ENCODE measurements around the gene ATP11A.

Gene ATP11A

GRCh38 chr13:112709825-112710783, 20.3 kb downstream of the ATP11A start:
- H3K4me3 ChIP-seq (ENCODE audit: insufficient read depth, low read depth, low read length), result no peak overlapping the region
- peaks cover 48% of the 10 kb centered on the region for H3K4me1 ChIP-seq (ENCODE audit: control insufficient read depth, insufficient read depth, low read length)
- H3K27me3 ChIP-seq (ENCODE audit: control insufficient read depth, insufficient read depth, low read length, poor library complexity, severe bottlenecking), result no peaks in the 10 kb centered on the region
- H3K27ac ChIP-seq (ENCODE audit: insufficient read depth, low read depth, low read length, poor library complexity, severe bottlenecking), result no peak overlapping the region
- H3K36me3 ChIP-seq (ENCODE audit: control insufficient read depth, insufficient read depth, low read length), result no peaks in the 10 kb centered on the region
- 91% methylated on average over 26 of the region's 26 CpGs for WGBS, 2 experiments
- no peaks in the 10 kb centered on the region for H3K9me3 ChIP-seq (ENCODE audit: control insufficient read depth, low read length)

DNA sequence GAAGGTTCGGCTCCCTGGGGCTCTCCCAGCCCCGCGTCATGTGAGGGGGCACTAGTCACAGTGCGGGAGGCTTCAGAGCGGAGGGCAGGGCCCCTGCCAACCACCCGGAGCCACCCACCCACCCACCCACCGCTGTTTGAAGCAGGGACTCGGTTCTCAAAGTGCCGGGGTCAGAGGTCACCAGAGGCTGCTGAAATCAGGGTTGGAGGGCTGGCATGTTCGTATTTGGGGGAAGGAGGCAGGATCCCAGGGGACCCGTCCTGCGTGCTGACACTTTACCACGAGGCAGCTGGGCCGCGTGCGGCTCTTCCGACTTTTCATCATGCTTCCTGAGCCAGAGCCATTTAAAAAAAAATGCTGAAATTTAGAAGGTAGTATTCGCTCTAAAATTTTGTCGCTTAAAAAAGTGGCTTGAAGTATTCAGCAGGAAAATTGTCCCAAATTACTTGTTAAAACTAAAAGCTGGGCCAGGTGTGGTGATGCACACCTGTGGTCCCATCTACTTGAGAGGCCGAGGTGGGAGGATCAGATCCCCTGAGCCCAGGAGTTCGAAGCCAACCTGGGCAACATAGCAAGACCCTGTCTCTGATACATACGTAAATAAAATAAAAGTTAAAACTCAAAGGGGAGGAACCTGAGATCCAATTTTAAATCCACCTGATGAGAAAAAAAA, 21.2 kb downstream of the ATP11A start:
- no peaks in the 10 kb centered on the region for H3K27me3 ChIP-seq (ENCODE audit: control insufficient read depth, insufficient read depth, low read length, poor library complexity, severe bottlenecking)
- 81 to 85% methylated on average over 18 to 21 of the region's 22 CpGs for WGBS, 2 experiments
- peaks cover 45% of the 10 kb centered on the region for H3K4me1 ChIP-seq (ENCODE audit: control insufficient read depth, insufficient read depth, low read length)
- H3K9me3 ChIP-seq (ENCODE audit: control insufficient read depth, low read length), result no peaks in the 10 kb centered on the region
- H3K36me3 ChIP-seq (ENCODE audit: control insufficient read depth, insufficient read depth, low read length), result no peaks in the 10 kb centered on the region
- peak overlapping the region; percentile 97 for H3K27ac ChIP-seq (ENCODE audit: insufficient read depth, low read depth, low read length, poor library complexity, severe bottlenecking)
- peak overlapping the region; percentile 22 for H3K4me3 ChIP-seq (ENCODE audit: insufficient read depth, low read depth, low read length)

GRCh38 chr13:112711528-112712265, 21.9 kb downstream of the ATP11A start:
- Histone ChIP-seq H3K36me3 (ENCODE audit: control insufficient read depth, insufficient read depth, low read length) (no peaks in the 10 kb centered on the region), H3K9me3 (ENCODE audit: control insufficient read depth, low read length) (no peaks in the 10 kb centered on the region), H3K27ac (ENCODE audit: insufficient read depth, low read depth, low read length, poor library complexity, severe bottlenecking) (peak overlapping the region; percentile 97), H3K27me3 (ENCODE audit: control insufficient read depth, insufficient read depth, low read length, poor library complexity, severe bottlenecking) (no peaks in the 10 kb centered on the region), H3K4me3 (ENCODE audit: insufficient read depth, low read depth, low read length) (peak overlapping the region; percentile 22), H3K4me1 (ENCODE audit: control insufficient read depth, insufficient read depth, low read length) (peaks cover 45% of the 10 kb centered on the region)
- WGBS, 2 experiments, result 3 to 4% methylated on average over 22 of the region's 22 CpGs

DNA sequence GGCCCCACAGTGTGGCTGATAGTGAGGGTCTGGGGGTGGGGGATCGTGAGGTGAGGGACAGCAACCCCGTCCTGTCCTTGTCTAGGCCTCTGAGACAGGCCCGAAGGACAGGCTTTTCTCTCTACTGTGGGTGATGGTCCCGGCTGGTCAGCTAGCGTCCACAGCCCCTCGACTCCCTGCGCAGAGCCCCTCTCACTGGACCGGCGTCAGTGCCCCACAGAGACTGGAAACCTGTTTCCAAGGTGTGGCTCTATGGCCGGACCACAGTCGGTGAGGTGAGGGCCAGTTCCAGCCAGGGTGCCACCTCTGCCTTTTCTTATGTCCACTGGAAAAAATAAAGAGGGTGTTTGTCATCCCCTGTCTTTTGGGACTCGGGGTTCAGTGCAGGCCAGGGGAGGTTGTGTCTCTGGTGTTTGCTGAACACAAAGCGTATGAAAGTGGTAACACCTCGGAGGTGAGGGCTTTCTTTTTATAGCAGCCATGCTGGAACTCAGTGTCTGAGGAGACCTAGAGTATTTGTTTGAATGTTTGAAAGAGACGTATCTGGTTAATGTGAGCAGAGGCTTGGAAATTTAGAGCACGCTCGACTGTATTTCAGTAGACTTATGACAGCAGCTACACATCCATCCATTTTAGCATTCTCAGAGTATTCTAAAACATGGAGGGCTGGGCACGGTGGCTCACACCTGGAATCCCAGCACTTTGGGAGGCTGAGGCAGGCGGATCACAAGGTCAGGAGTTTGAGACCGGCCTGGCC, 22.8 kb downstream of the ATP11A start:
- H3K27ac ChIP-seq (ENCODE audit: insufficient read depth, low read depth, low read length, poor library complexity, severe bottlenecking), result peak overlapping the region; percentile 97
- WGBS, 2 experiments, result 90% methylated on average over 20 of the region's 20 CpGs
- H3K36me3 ChIP-seq (ENCODE audit: control insufficient read depth, insufficient read depth, low read length), result no peaks in the 10 kb centered on the region
- no peak overlapping the region for H3K4me3 ChIP-seq (ENCODE audit: insufficient read depth, low read depth, low read length)
- H3K4me1 ChIP-seq (ENCODE audit: control insufficient read depth, insufficient read depth, low read length), result peaks cover 45% of the 10 kb centered on the region
- H3K9me3 ChIP-seq (ENCODE audit: control insufficient read depth, low read length), result no peaks in the 10 kb centered on the region
- no peaks in the 10 kb centered on the region for H3K27me3 ChIP-seq (ENCODE audit: control insufficient read depth, insufficient read depth, low read length, poor library complexity, severe bottlenecking)

DNA sequence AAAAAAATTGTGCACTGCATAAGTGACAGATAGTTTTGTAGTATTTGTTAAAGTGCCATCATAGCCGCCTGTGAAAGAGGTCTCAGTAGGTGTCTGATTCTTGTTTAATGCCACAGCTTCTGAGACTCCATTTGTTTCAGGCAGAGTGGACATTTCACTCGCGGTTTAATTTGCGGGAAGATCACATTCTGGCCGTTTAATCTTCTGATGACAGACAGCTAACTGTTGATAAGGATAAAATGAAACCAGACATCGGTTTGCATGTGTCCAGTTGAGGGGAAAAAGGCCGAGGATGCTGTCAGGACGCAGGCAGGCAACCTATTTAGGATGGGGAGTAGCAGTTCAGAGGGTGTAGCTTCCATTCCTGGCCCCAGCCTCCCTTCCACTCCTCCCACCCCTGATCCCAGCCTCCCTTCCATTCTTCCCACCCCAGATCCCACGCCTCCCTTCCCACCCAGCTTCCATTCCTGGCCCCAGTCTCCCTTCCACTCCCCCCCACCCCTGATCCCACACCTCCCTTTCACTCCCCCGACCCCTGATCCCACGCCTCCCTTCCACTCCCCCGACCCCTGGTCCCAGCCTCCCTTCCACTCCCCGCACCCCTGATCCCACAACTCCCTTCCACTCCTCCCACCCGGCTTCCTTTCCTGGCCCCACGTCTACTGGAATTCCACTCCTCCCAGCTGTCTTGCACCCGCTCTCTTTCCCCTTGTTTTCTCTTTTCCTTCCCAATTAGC, 23.8 kb downstream of the ATP11A start:
- Histone ChIP-seq H3K27me3 (ENCODE audit: control insufficient read depth, insufficient read depth, low read length, poor library complexity, severe bottlenecking) (no peaks in the 10 kb centered on the region), H3K4me1 (ENCODE audit: control insufficient read depth, insufficient read depth, low read length) (peaks cover 41% of the 10 kb centered on the region), H3K27ac (ENCODE audit: insufficient read depth, low read depth, low read length, poor library complexity, severe bottlenecking) (no peak overlapping the region), H3K4me3 (ENCODE audit: insufficient read depth, low read depth, low read length) (no peak overlapping the region), H3K36me3 (ENCODE audit: control insufficient read depth, insufficient read depth, low read length) (no peaks in the 10 kb centered on the region), H3K9me3 (ENCODE audit: control insufficient read depth, low read length) (no peaks in the 10 kb centered on the region)
- 81 to 87% methylated on average over 16 of the region's 16 CpGs for WGBS, 2 experiments

DNA sequence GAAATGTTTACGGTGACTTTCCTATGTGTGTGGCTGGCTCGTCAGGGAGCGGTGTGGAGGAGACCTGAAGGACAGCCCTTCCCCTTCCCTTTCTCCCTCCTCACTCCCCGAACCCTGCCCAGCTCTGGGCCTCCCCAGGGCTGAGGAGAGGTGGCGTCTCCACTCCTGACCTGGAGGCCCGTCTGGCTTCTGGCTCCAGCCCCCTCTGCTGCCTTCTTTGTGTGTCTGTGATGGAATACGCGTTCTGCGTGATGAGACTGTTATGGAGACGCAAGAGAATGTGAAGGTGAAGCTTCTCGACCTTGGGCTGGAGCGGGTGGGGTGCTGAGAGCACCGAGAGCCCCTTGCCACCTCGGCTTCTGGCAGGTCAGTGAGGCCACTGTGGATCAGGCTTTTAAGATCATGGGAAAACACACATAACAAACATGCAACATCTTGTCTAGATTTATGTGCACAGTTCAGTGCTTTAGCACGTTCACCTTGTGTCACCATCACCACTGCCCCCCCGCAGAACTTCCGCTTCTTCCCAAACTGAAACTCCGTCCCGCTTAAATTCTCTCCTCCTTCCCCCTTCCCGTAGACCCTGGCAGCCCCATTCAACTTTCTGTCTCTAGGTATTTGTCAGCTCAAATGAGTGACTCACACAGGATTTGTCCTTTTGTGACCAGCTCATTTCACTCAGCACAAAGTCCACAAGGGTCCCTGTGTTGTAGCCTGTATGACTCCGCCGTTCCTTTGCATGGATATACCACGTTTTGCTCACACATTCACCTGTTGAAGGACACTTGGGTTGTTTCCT, 24.7 kb downstream of the ATP11A start:
- no peaks in the 10 kb centered on the region for H3K36me3 ChIP-seq (ENCODE audit: control insufficient read depth, insufficient read depth, low read length)
- H3K27ac ChIP-seq (ENCODE audit: insufficient read depth, low read depth, low read length, poor library complexity, severe bottlenecking), result no peak overlapping the region
- H3K4me3 ChIP-seq (ENCODE audit: insufficient read depth, low read depth, low read length), result no peak overlapping the region
- peaks cover 39% of the 10 kb centered on the region for H3K4me1 ChIP-seq (ENCODE audit: control insufficient read depth, insufficient read depth, low read length)
- H3K27me3 ChIP-seq (ENCODE audit: control insufficient read depth, insufficient read depth, low read length, poor library complexity, severe bottlenecking), result no peaks in the 10 kb centered on the region
- no peaks in the 10 kb centered on the region for H3K9me3 ChIP-seq (ENCODE audit: control insufficient read depth, low read length)
- WGBS, 2 experiments, result 89 to 91% methylated on average over 23 of the region's 23 CpGs

- no peaks in the 10 kb centered on the region for H3K9me3 ChIP-seq (ENCODE audit: control insufficient read depth, low read length)
- H3K36me3 ChIP-seq (ENCODE audit: control insufficient read depth, insufficient read depth, low read length), result no peaks in the 10 kb centered on the region
- no peak overlapping the region for H3K27ac ChIP-seq (ENCODE audit: insufficient read depth, low read depth, low read length, poor library complexity, severe bottlenecking)
- H3K4me3 ChIP-seq (ENCODE audit: insufficient read depth, low read depth, low read length), result no peak overlapping the region
- peaks cover 33% of the 10 kb centered on the region for H3K4me1 ChIP-seq (ENCODE audit: control insufficient read depth, insufficient read depth, low read length)
- H3K27me3 ChIP-seq (ENCODE audit: control insufficient read depth, insufficient read depth, low read length, poor library complexity, severe bottlenecking), result no peaks in the 10 kb centered on the region
- WGBS, 2 experiments, result 90 to 94% methylated on average over 5 of the region's 5 CpGs
Observed at GRCh38 chr13:112715210-112715609, 25.4 kb downstream of the ATP11A start.

- Histone ChIP-seq H3K4me1 (ENCODE audit: control insufficient read depth, insufficient read depth, low read length) (peaks cover 30% of the 10 kb centered on the region), H3K27ac (ENCODE audit: insufficient read depth, low read depth, low read length, poor library complexity, severe bottlenecking) (no peak overlapping the region), H3K4me3 (ENCODE audit: insufficient read depth, low read depth, low read length) (no peak overlapping the region), H3K36me3 (ENCODE audit: control insufficient read depth, insufficient read depth, low read length) (no peaks in the 10 kb centered on the region), H3K27me3 (ENCODE audit: control insufficient read depth, insufficient read depth, low read length, poor library complexity, severe bottlenecking) (no peaks in the 10 kb centered on the region), H3K9me3 (ENCODE audit: control insufficient read depth, low read length) (no peaks in the 10 kb centered on the region)
- 89 to 91% methylated on average over 12 to 13 of the region's 13 CpGs for WGBS, 2 experiments
Observed at GRCh38 chr13:112715715-112716460, 26.1 kb downstream of the ATP11A start.
